HG03280 (cell line): ENCODE data around the gene RAB39B.

Experiments
- ATAC-seq: cut with Tn5 transposase; IDR thresholded peaks from one replicate; pipeline ENCODE4 v1.9.1; 2021; ENCODE audit warnings: mild to moderate bottlenecking, moderate library complexity; ENCODE audit not compliant: unreplicated experiment

RAB39B gene

GRCh38 chrX:155216179-155216939 is 47.9 kb downstream of the RAB39B start, which contains the start of gene VBP1:
VBP1 (plus strand) TSS chrX:155216460; CDS start chrX:155216483, 23 bp downstream.
- peak; percentile 99 for ATAC-seq

- peak; percentile 28 for ATAC-seq
These were observed 48.7 kb downstream of the RAB39B start for GRCh38 chrX:155215443-155216178.

GRCh38 chrX:155213731-155214130 is 50.6 kb downstream of the RAB39B start:
- no peak for ATAC-seq

- no peak for ATAC-seq
These were observed 53.1 kb downstream of the RAB39B start for GRCh38 chrX:155211208-155211607.
